GM12878 (cell line): ENCODE results near the gene TERB2. TPM values are rescaled to one million over a fixed set of nuclear protein-coding genes. Genes with fewer than 3 reads are reported as not detected.

ENCODE experiments used
- ATAC-seq: fragments of 200-7000 bp; cut with Tn5 transposase; 3 replicates; pipeline ENCODE4 v1.9.1; 2020; ENCODE audit warnings: mild to moderate bottlenecking, moderate library complexity
- BruUV-seq: library from RNA; stranded (reverse); fragments of 400-500 nt; replicated peaks from 2 replicates; lab custom pipeline; 2021; lab: Mats Ljungman, UMichigan
- CTCF ChIA-PET: fragments of 300-600 bp; sonication (Branson Sonifier 250); formaldehyde crosslinking; extraction: SDS; loops from one replicate; lab custom pipeline; 2021; ENCODE audit warnings: inconsistent platforms; lab: Yijun Ruan, JAX
- POLR2A ChIA-PET: fragments of 350-600 bp; formaldehyde crosslinking; extraction: SDS; loops from one replicate; lab custom pipeline; 2021; ENCODE audit warnings: inconsistent platforms; lab: Charles Lee
- RAD21 ChIA-PET: fragments of 300-600 bp; sonication (Branson Sonifier 250); formaldehyde crosslinking; loops from one replicate; lab custom pipeline; 2023; ENCODE audit warnings: antibody characterized with exemption; ENCODE audit not compliant: unreplicated experiment; lab: Charles Lee
- SMC1A ChIA-PET: fragments of 300-600 bp; sonication (Branson Sonifier 250); formaldehyde crosslinking; loops from one replicate; lab custom pipeline; 2023; ENCODE audit not compliant: unreplicated experiment, uncharacterized antibody; lab: Charles Lee
- DNase-seq: peaks from one replicate; pipeline ENCODE4 v3.0.0-alpha.2; 2011; ENCODE audit warnings: low read depth, low spot score
- FAIRE-seq: peaks from 3 replicates; lab custom pipeline; 2011; peaks lifted over from hg19 to GRCh38; lab: Jason Lieb, UNC
- H2AFZ ChIP-seq: 2 replicates; pipeline ENCODE4 v1.6.0; 2011; ENCODE audit warnings: low read depth, low read length, control low read depth; ENCODE audit not compliant: control insufficient read depth
- H3K27ac ChIP-seq: 2 replicates; pipeline ENCODE4 v1.5.1; 2011; ENCODE audit warnings: control low read depth; ENCODE audit not compliant: control insufficient read depth, insufficient read depth
- H3K27me3 ChIP-seq, 2 experiments: replicated peaks in 1 of 2; 2 replicates each; pipeline versions ENCODE4 v1.6.0 to v1.6.1; 2011; ENCODE audit warnings: low read length in 1 of 2; ENCODE audit not compliant: control insufficient read depth in 2 of 2, insufficient read depth in 2 of 2
- H3K36me3 ChIP-seq, 2 experiments: 2 replicates each; pipeline ENCODE4 v1.5.1; 2011; ENCODE audit warnings: low read length in 1 of 2; ENCODE audit not compliant: control insufficient read depth in 2 of 2, insufficient read depth in 2 of 2
- H3K4me1 ChIP-seq: 2 replicates; pipeline ENCODE4 v1.6.1; 2011; ENCODE audit warnings: mild to moderate bottlenecking, low read length, moderate library complexity, mixed read lengths; ENCODE audit not compliant: control insufficient read depth, insufficient read depth
- H3K4me2 ChIP-seq: 2 replicates; pipeline ENCODE4 v1.6.0; 2011; ENCODE audit warnings: control low read depth; ENCODE audit not compliant: control insufficient read depth, insufficient read depth
- H3K4me3 ChIP-seq: fragments of 200-600 bp; sonication (generic); 2 replicates; pipeline ENCODE4 v1.5.1; 2016
- H3K79me2 ChIP-seq: 2 replicates; pipeline ENCODE4 v1.6.0; 2011; ENCODE audit warnings: low read length; ENCODE audit not compliant: control insufficient read depth, insufficient read depth
- H3K9ac ChIP-seq: 2 replicates; pipeline ENCODE4 v1.8.0; 2011; ENCODE audit warnings: low read length, control low read depth, mixed read lengths; ENCODE audit not compliant: control insufficient read depth, insufficient read depth
- H3K9me3 ChIP-seq: replicated peaks from 3 replicates; pipeline ENCODE4 v1.5.1; 2011; ENCODE audit warnings: mild to moderate bottlenecking, low read length; ENCODE audit not compliant: control insufficient read depth, insufficient read depth
- H4K20me1 ChIP-seq: 2 replicates; pipeline ENCODE4 v1.6.0; 2011; ENCODE audit not compliant: control insufficient read depth, insufficient read depth
- IKZF2 ChIP-seq, 2 experiments: fragments of 450-650 bp; IDR thresholded peaks; 2 replicates each; pipeline ENCODE4 v1.6.1; 2017; ENCODE audit warnings: mild to moderate bottlenecking in 2 of 2, moderate library complexity in 2 of 2
- WGBS: methylation state at CpG from one replicate; pipeline ENCODE4 v1.1.6; 2016; ENCODE audit warnings: low lambda C conversion rate; ENCODE audit not compliant: insufficient replicate concordance, insufficient coverage; ENCODE audit errors: missing lambda C conversion rate; 5-methylcytosine and 5-hydroxymethylcytosine counted together
- in situ Hi-C: fragments of 300-500 bp; cut with MboI; formaldehyde crosslinking; loops from 9 replicates; pipeline ENCODE4 v1.14.3; 2018; ENCODE audit warnings: mixed read lengths
- intact Hi-C: fragments of 100-400 bp; cut with micrococcal nuclease; formaldehyde crosslinking; loops from one replicate; pipeline ENCODE4 v1.14.2; 2022; ENCODE audit not compliant: unreplicated experiment
- polyA plus RNA-seq, 11 experiments: library from polyadenylated mRNA; depleted of rRNA in 4 of 11; unstranded in 6 of 11; stranded (reverse) in 5 of 11; fragments of >200 nt; fragmentation: Nextera tagmentation in 4 of 11; fragmentation: Illumina TruSeq in 1 of 11; extraction: Ambion mirVana in 4 of 11; extraction: Trizol in 1 of 11; gene quantifications; 1 replicate in 1 of 11; 2 replicates in 10 of 11; pipeline versions ENCODE4 v1.2.1 to v1.2.3, GENCODE V29; 2011 to 2016; ENCODE audit warnings: inconsistent platforms in 2 of 11, missing spikeins in 2 of 11, low read depth in 1 of 11
- total RNA-seq, 4 experiments: library from RNA; depleted of rRNA in 3 of 4; stranded (reverse); fragments of >200 nt in 3 of 4; fragmentation: Illumina TruSeq in 1 of 4; extraction: Trizol in 1 of 4; gene quantifications; 2 replicates each; pipeline versions ENCODE4 v1.2.1 to v1.2.3, GENCODE V29; 2013 to 2021
- TF ChIP-seq, protein P1 (sequence below): IDR thresholded peaks from 2 replicates; pipeline ENCODE4 v1.6.1; 2011; ENCODE audit warnings: mild to moderate bottlenecking, low read depth, low read length, moderate library complexity; ENCODE audit not compliant: insufficient replicate concordance
- TF ChIP-seq, protein P2 (sequence below): IDR thresholded peaks from 2 replicates; pipeline ENCODE4 v1.6.1; 2012; ENCODE audit warnings: improper control_type of control experiment, low read depth, low read length; ENCODE audit not compliant: insufficient replicate concordance

Gene TERB2
- total and polyA plus RNA-seq, 10 of the 15 experiments (the other 5 are each of a cell fraction or from before 2014, with no cell fraction given): not detected

DNA sequence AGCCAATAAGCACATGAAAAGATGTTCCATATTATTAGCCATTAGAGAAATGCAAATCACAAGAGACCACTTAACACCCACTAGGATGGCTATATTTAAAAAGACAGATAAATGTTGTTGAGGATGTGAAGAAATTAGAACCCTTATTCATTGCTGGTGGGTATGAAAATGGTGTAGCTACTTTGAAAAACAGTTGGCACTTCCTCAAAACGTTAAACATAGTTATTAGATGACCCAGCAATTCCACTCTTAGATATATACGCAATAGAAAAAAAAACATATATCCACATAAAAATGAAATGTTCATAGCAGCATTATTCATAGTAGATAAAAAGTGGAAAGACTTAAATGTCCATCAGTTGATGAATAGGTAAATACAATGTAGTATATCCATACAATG is 47.1 kb upstream of the TERB2 start:
- Histone ChIP-seq H3K4me1 (no peaks in the 10 kb centered on the region), H3K27me3 (no peaks in the 10 kb centered on the region), H3K4me2 (no peak overlapping the region), H4K20me1 (no peaks in the 10 kb centered on the region), H3K9ac (no peak overlapping the region), H3K9me3 (no peaks in the 10 kb centered on the region; the same call in 2 of the 3 replicates), H2AFZ (no peak overlapping the region), H3K4me3 (no peak overlapping the region), H3K27ac (no peak overlapping the region), H3K36me3 (no peaks in the 10 kb centered on the region), H3K79me2 (no peaks in the 10 kb centered on the region)
- DNase-seq (no peak), ATAC-seq (no peak), FAIRE-seq (no peak)
- in situ Hi-C loops (no loop called here), intact Hi-C loops (no loop called here)
- CTCF ChIA-PET: interaction anchor here (0.6 kb wide), 1 partner anchor 16 kb away, joined by 3 read pairs; no protein-coding TSS in a partner anchor
- WGBS: 48% methylated on average over 2 of the region's 2 CpGs
- POLR2A ChIA-PET: interaction anchor here (0.7 to 1.1 kb wide), 2 partner anchors 26 to 29 kb away, joined by 3 to 5 read pairs; no protein-coding TSS in a partner anchor
- no TSS peak for BruUV-seq
- TF ChIP-seq, protein P1, sequence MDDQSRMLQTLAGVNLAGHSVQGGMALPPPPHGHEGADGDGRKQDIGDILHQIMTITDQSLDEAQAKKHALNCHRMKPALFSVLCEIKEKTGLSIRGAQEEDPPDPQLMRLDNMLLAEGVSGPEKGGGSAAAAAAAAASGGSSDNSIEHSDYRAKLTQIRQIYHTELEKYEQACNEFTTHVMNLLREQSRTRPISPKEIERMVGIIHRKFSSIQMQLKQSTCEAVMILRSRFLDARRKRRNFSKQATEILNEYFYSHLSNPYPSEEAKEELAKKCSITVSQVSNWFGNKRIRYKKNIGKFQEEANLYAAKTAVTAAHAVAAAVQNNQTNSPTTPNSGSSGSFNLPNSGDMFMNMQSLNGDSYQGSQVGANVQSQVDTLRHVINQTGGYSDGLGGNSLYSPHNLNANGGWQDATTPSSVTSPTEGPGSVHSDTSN: no peak
- TF ChIP-seq, protein P2, sequence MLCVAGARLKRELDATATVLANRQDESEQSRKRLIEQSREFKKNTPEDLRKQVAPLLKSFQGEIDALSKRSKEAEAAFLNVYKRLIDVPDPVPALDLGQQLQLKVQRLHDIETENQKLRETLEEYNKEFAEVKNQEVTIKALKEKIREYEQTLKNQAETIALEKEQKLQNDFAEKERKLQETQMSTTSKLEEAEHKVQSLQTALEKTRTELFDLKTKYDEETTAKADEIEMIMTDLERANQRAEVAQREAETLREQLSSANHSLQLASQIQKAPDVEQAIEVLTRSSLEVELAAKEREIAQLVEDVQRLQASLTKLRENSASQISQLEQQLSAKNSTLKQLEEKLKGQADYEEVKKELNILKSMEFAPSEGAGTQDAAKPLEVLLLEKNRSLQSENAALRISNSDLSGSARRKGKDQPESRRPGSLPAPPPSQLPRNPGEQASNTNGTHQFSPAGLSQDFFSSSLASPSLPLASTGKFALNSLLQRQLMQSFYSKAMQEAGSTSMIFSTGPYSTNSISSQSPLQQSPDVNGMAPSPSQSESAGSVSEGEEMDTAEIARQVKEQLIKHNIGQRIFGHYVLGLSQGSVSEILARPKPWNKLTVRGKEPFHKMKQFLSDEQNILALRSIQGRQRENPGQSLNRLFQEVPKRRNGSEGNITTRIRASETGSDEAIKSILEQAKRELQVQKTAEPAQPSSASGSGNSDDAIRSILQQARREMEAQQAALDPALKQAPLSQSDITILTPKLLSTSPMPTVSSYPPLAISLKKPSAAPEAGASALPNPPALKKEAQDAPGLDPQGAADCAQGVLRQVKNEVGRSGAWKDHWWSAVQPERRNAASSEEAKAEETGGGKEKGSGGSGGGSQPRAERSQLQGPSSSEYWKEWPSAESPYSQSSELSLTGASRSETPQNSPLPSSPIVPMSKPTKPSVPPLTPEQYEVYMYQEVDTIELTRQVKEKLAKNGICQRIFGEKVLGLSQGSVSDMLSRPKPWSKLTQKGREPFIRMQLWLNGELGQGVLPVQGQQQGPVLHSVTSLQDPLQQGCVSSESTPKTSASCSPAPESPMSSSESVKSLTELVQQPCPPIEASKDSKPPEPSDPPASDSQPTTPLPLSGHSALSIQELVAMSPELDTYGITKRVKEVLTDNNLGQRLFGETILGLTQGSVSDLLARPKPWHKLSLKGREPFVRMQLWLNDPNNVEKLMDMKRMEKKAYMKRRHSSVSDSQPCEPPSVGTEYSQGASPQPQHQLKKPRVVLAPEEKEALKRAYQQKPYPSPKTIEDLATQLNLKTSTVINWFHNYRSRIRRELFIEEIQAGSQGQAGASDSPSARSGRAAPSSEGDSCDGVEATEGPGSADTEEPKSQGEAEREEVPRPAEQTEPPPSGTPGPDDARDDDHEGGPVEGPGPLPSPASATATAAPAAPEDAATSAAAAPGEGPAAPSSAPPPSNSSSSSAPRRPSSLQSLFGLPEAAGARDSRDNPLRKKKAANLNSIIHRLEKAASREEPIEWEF: no peak
- no peak for TF ChIP-seq IKZF2 (IDR thresholded peaks at IDR 0.05)
- RAD21 ChIA-PET: no interaction called here
- SMC1A ChIA-PET: no interaction called here
